ENCODE measurements around the gene CDIPT.

CDIPT gene

GRCh38 chr16:29809031-29809747 is 53.8 kb downstream of the CDIPT start:
- no peak for DNase-seq

Measured in NCI-H2107 (cell line).